Endothelial cell of umbilical vein (primary cell): Measurements from ENCODE around the gene HIGD1A. TPM values are rescaled to one million over a fixed set of nuclear protein-coding genes. Genes with fewer than 3 reads are reported as not detected.

ENCODE experiments used
- BruUV-seq: library from RNA; stranded (reverse); fragments of 400-500 nt; replicated peaks from 2 replicates; lab custom pipeline; 2021; lab: Mats Ljungman, UMichigan
- CTCF ChIA-PET: fragments of 300-600, 350-600 bp; sonication (Branson Sonifier 250); formaldehyde crosslinking; loops from one replicate; lab custom pipeline; 2021; ENCODE audit warnings: antibody characterized with exemption, inconsistent platforms; lab: Charles Lee
- POLR2A ChIA-PET: fragments of 300-600, 350-600 bp; sonication (Branson Sonifier 250); formaldehyde crosslinking; loops from one replicate; lab custom pipeline; 2021; ENCODE audit warnings: antibody characterized with exemption, inconsistent platforms; lab: Charles Lee
- DNase-seq: peaks from one replicate; pipeline ENCODE4 v3.0.0-alpha.2; 2011; ENCODE audit warnings: low read depth, low spot score
- FAIRE-seq: peaks from 2 replicates; lab custom pipeline; 2011; peaks lifted over from hg19 to GRCh38; lab: Jason Lieb, UNC
- H2AFZ ChIP-seq: 2 replicates; pipeline ENCODE4 v1.6.0; 2012; ENCODE audit warnings: low read depth, low read length, control low read depth, inconsistent platforms
- H3K27ac ChIP-seq: 2 replicates; pipeline ENCODE4 v1.5.1; 2011; ENCODE audit warnings: low read depth, mild to moderate bottlenecking, control low read depth, low read length, moderate library complexity; ENCODE audit not compliant: insufficient read depth
- H3K27me3 ChIP-seq, 2 experiments: 2 replicates each; pipeline versions ENCODE4 v1.6.0 to v1.6.1; 2011; ENCODE audit warnings: low read length in 2 of 2, mixed read lengths in 1 of 2; ENCODE audit not compliant: control insufficient read depth in 2 of 2, insufficient read depth in 2 of 2
- H3K36me3 ChIP-seq, 2 experiments: 2 replicates in 1 of 2; 3 replicates in 1 of 2; pipeline ENCODE4 v1.5.1; 2011; ENCODE audit warnings: low read length in 2 of 2, mild to moderate bottlenecking in 1 of 2, moderate library complexity in 1 of 2; ENCODE audit not compliant: control insufficient read depth in 2 of 2, insufficient read depth in 2 of 2; ENCODE audit errors: extremely low read depth in 1 of 2
- H3K4me1 ChIP-seq: 3 replicates; pipeline ENCODE4 v1.5.1; 2011; ENCODE audit warnings: mild to moderate bottlenecking, low read length; ENCODE audit not compliant: control insufficient read depth, insufficient read depth; ENCODE audit errors: extremely low read depth
- H3K4me2 ChIP-seq: 2 replicates; pipeline ENCODE4 v1.6.1; 2011; ENCODE audit warnings: low read length, control low read depth, mixed read lengths; ENCODE audit not compliant: insufficient read depth
- H3K4me3 ChIP-seq, 3 experiments: fragments of 200-600 bp in 1 of 3; sonication (generic), shearing (Covaris generic) in 1 of 3; replicated peaks in 1 of 3; 2 replicates each; pipeline ENCODE4 v1.5.1; 2011 to 2016; ENCODE audit warnings: control low read depth in 3 of 3, low read length in 3 of 3, mild to moderate bottlenecking in 2 of 3, inconsistent platforms in 1 of 3, low read depth in 1 of 3, moderate library complexity in 1 of 3; ENCODE audit not compliant: insufficient read depth in 1 of 3
- H3K79me2 ChIP-seq: 2 replicates; pipeline ENCODE4 v1.6.0; 2012; ENCODE audit warnings: low read length, inconsistent platforms; ENCODE audit not compliant: control insufficient read depth, insufficient read depth
- H3K9ac ChIP-seq: replicated peaks from 2 replicates; pipeline ENCODE3; 2011; ENCODE audit warnings: low read length, control low read depth; ENCODE audit not compliant: insufficient read depth; ENCODE audit errors: extremely low read depth
- H3K9me1 ChIP-seq: replicated peaks from 3 replicates; pipeline ENCODE4 v1.6.0; 2011; ENCODE audit warnings: mild to moderate bottlenecking, low read length; ENCODE audit not compliant: control insufficient read depth, insufficient read depth; ENCODE audit errors: extremely low read depth
- H3K9me3 ChIP-seq: replicated peaks from 2 replicates; pipeline ENCODE4 v1.5.1; 2012; ENCODE audit warnings: low read length, inconsistent platforms; ENCODE audit not compliant: control insufficient read depth, insufficient read depth
- H4K20me1 ChIP-seq: replicated peaks from 2 replicates; pipeline ENCODE3; 2011; ENCODE audit warnings: mild to moderate bottlenecking, low read length; ENCODE audit not compliant: control insufficient read depth, insufficient read depth; ENCODE audit errors: extremely low read depth
- CTCF ChIP-seq, 2 donors: IDR thresholded peaks; 1 replicate in 1 of 2; 2 replicates in 1 of 2; pipeline ENCODE4 v1.5.1; 2011; ENCODE audit warnings: low read length in 2 of 2, mild to moderate bottlenecking in 2 of 2, moderate library complexity in 2 of 2, control low read depth in 1 of 2, inconsistent platforms in 1 of 2, low read depth in 1 of 2; ENCODE audit not compliant: insufficient read depth in 1 of 2; ENCODE audit errors: extremely low read depth in 1 of 2
- EZH2 ChIP-seq: IDR thresholded peaks from 2 replicates; pipeline ENCODE4 v1.6.1; 2012; ENCODE audit warnings: borderline replicate concordance, low read depth, mild to moderate bottlenecking, moderate library complexity, low read length, inconsistent platforms; ENCODE audit not compliant: severe bottlenecking
- FOS ChIP-seq: IDR thresholded peaks from 2 replicates; pipeline ENCODE4 v1.6.1; 2011; ENCODE audit warnings: mild to moderate bottlenecking, low read length, moderate library complexity, borderline replicate concordance; ENCODE audit not compliant: insufficient read depth
- GATA2 ChIP-seq: IDR thresholded peaks from 2 replicates; pipeline ENCODE4 v1.7.0; 2011; ENCODE audit warnings: low read depth, mild to moderate bottlenecking, moderate library complexity, mixed read lengths, low read length; ENCODE audit not compliant: insufficient read length, insufficient read depth
- JUN ChIP-seq: IDR thresholded peaks from 2 replicates; pipeline ENCODE4 v1.6.1; 2011; ENCODE audit warnings: borderline replicate concordance, low read depth; ENCODE audit not compliant: insufficient read length, insufficient read depth
- MAX ChIP-seq: IDR thresholded peaks from 2 replicates; pipeline ENCODE4 v1.6.1; 2011; ENCODE audit not compliant: insufficient read depth, insufficient read length
- MYC ChIP-seq: IDR thresholded peaks from one replicate; pipeline ENCODE4 v1.6.1; 2011; ENCODE audit warnings: mild to moderate bottlenecking, low read depth, low read length
- POLR2A ChIP-seq: IDR thresholded peaks from 2 replicates; pipeline ENCODE4 v1.6.1; 2012; ENCODE audit warnings: low read depth, mild to moderate bottlenecking, control low read depth, low read length
- POLR2AphosphoS5 ChIP-seq: IDR thresholded peaks from 2 replicates; pipeline ENCODE4 v1.6.1; 2012; ENCODE audit warnings: low read depth, mild to moderate bottlenecking, control low read depth, low read length, moderate library complexity; ENCODE audit not compliant: insufficient read depth
- dilution Hi-C: fragments of 300-500 bp; cut with MboI; formaldehyde crosslinking; loops from one replicate; pipeline ENCODE4 v1.15.0; 2019; ENCODE audit warnings: low sequenced_read_pairs; ENCODE audit not compliant: extremely low pct_ligation_motif_present
- intact Hi-C: fragments of 100-400 bp; cut with micrococcal nuclease; formaldehyde crosslinking; loops from one replicate; pipeline ENCODE4 v1.10.0; 2022
- polyA plus RNA-seq, 4 experiments: library from polyadenylated mRNA; depleted of rRNA in 3 of 4; stranded (reverse) in 3 of 4; unstranded in 1 of 4; fragments of >200 nt; gene quantifications; 2 replicates each; pipeline versions ENCODE4 v1.2.1 to v1.2.3, GENCODE V29; 2011 to 2012; ENCODE audit warnings: missing spikeins in 1 of 4
- total RNA-seq: library from RNA; stranded (reverse); gene quantifications from 2 replicates; pipeline ENCODE4 v1.2.3, GENCODE V29; 2021

HIGD1A gene
- total and polyA plus RNA-seq, 2 donors (not counting 3 experiments of a cell fraction or from before 2014, with no cell fraction given), result 59.5 to 68.9 TPM

GRCh38 chr3:42805141-42805821 lies 991 bp upstream of the HIGD1A start:
- ChIA-PET CTCF (interaction anchor here (0.5 to 5.5 kb wide), 7 partner anchors 10 to 253 kb away, joined by 3 to 24 read pairs (median 5); no protein-coding TSS in a partner anchor), POLR2A (no interaction called here)
- FAIRE-seq, result no peak
- Histone ChIP-seq H3K27ac (no peak overlapping the region), H3K9me3 (no peaks in the 10 kb centered on the region), H3K4me3 (no peak overlapping the region), H3K9ac (no peak overlapping the region), H3K4me1 (peaks cover 11% of the 10 kb centered on the region), H4K20me1 (no peaks in the 10 kb centered on the region), H3K79me2 (peaks cover 32% of the 10 kb centered on the region), H3K9me1 (no peaks in the 10 kb centered on the region), H3K4me2 (peak overlapping the region; percentile 81), H3K27me3 (peaks cover 2 to 10% of the 10 kb centered on the region in 2 experiments), H3K36me3 (no peaks in the 10 kb centered on the region), H2AFZ (peak overlapping the region; percentile 33)
- no peak for TF ChIP-seq POLR2AphosphoS5
- no peak for TF ChIP-seq FOS
- no peak for TF ChIP-seq JUN
- intact Hi-C loops (loop anchor here (2.0 kb wide), 1 partner anchor 32 kb away; the partner anchor contains the start of gene CCDC13), dilution Hi-C loops (no loop called here)
- BruUV-seq, result no TSS peak
- DNase-seq, result no peak

- no peak for DNase-seq
- H3K9ac ChIP-seq, result no peak overlapping the region
- H3K9me1 ChIP-seq, result no peaks in the 10 kb centered on the region
- H4K20me1 ChIP-seq, result no peaks in the 10 kb centered on the region
- CTCF ChIA-PET, result interaction anchor here (1.0 to 5.5 kb wide), 6 partner anchors 10 to 253 kb away, joined by 3 to 24 read pairs (median 5); no protein-coding TSS in a partner anchor
- peaks cover 37% of the 10 kb centered on the region for H3K79me2 ChIP-seq
- H3K27ac ChIP-seq, result no peak overlapping the region
- no TSS peak for BruUV-seq
- peaks cover 11% of the 10 kb centered on the region for H3K4me1 ChIP-seq
- H3K36me3 ChIP-seq, result no peaks in the 10 kb centered on the region
- H3K4me2 ChIP-seq, result peak overlapping the region; percentile 81
- TF ChIP-seq MYC (no peak), CTCF (IDR thresholded peaks at IDR 0.05; ENCODE audit: extremely low read depth in 1 of 2, insufficient read depth in 1 of 2, low read depth in 1 of 2, low read length in 2 of 2) (no peak), MAX (no peak), JUN (no peak), POLR2AphosphoS5 (no peak), GATA2 (no peak), EZH2 (no peak), POLR2A (no peak), FOS (no peak)
- POLR2A ChIA-PET, result no interaction called here
- H2AFZ ChIP-seq, result peak overlapping the region; percentile 91
- dilution Hi-C loops (no loop called here), intact Hi-C loops (loop anchor here (2.0 kb wide), 1 partner anchor 32 kb away; the partner anchor contains the start of gene CCDC13)
- H3K27me3 ChIP-seq, result peaks cover 2 to 10% of the 10 kb centered on the region in 2 experiments
- FAIRE-seq, result peak; percentile 46
- peak overlapping the region; percentile 11 to 77 (median 52) for H3K4me3 ChIP-seq
- no peaks in the 10 kb centered on the region for H3K9me3 ChIP-seq
These were observed 492 bp upstream of the HIGD1A start for GRCh38 chr3:42804831-42805132.
